HT1080 (cell line): ENCODE measurements around the gene CAMTA1. TPM values are rescaled to one million over a fixed set of nuclear protein-coding genes. Genes with fewer than 3 reads are reported as not detected.

Experiments used
- DNase-seq: peaks from one replicate; pipeline ENCODE4 v3.0.0-alpha.2; 2015; ENCODE audit warnings: low read depth
- total RNA-seq: library from RNA; depleted of rRNA; stranded (reverse); fragments of >200 nt; shearing (Covaris generic); gene quantifications from 2 replicates; pipeline ENCODE4 v1.2.3, GENCODE V29; 2014

CAMTA1 gene
- total RNA-seq, 1 experiment from 2014 or later: 59.2 TPM

GRCh38 chr1:7105269-7105668 is 320.0 kb downstream of the CAMTA1 start:
- DNase-seq: no peak

GRCh38 chr1:7106442-7107108 is 321.3 kb downstream of the CAMTA1 start:
- DNase-seq: no peak

GRCh38 chr1:7107109-7107830 is 322.0 kb downstream of the CAMTA1 start:
- DNase-seq: no peak

- peak; percentile 49 for DNase-seq
These were observed 323.0 kb downstream of the CAMTA1 start for GRCh38 chr1:7108251-7108650.

GRCh38 chr1:7109901-7110300 is 324.6 kb downstream of the CAMTA1 start:
- DNase-seq: peak; percentile 44

GRCh38 chr1:7110321-7110720 is 325.1 kb downstream of the CAMTA1 start:
- peak; percentile 52 for DNase-seq

GRCh38 chr1:7111853-7112252 is 326.6 kb downstream of the CAMTA1 start:
- no peak for DNase-seq

- DNase-seq: no peak
These were observed 327.9 kb downstream of the CAMTA1 start for GRCh38 chr1:7113136-7113535.

- DNase-seq: no peak
These were observed 328.6 kb downstream of the CAMTA1 start for GRCh38 chr1:7113822-7114221.

GRCh38 chr1:7116001-7116400 is 330.7 kb downstream of the CAMTA1 start:
- DNase-seq: no peak

- DNase-seq: peak; percentile 94
These were observed 332.4 kb downstream of the CAMTA1 start for GRCh38 chr1:7117399-7118281.

GRCh38 chr1:7119156-7119555 is 333.9 kb downstream of the CAMTA1 start:
- no peak for DNase-seq

- DNase-seq: no peak
These were observed 335.8 kb downstream of the CAMTA1 start for GRCh38 chr1:7120863-7121621.

GRCh38 chr1:7121622-7121988 is 336.4 kb downstream of the CAMTA1 start:
- DNase-seq: no peak

GRCh38 chr1:7127322-7128075 is 342.2 kb downstream of the CAMTA1 start:
- DNase-seq: no peak

- DNase-seq: no peak
These were observed 343.0 kb downstream of the CAMTA1 start for GRCh38 chr1:7128293-7128692.

- no peak for DNase-seq
These were observed 344.9 kb downstream of the CAMTA1 start for GRCh38 chr1:7130127-7130526.

- no peak for DNase-seq
These were observed 350.2 kb downstream of the CAMTA1 start for GRCh38 chr1:7135493-7135892.

- DNase-seq: peak; percentile 37
These were observed 351.1 kb downstream of the CAMTA1 start for GRCh38 chr1:7136166-7136953.

GRCh38 chr1:7140251-7140650 is 355.0 kb downstream of the CAMTA1 start:
- no peak for DNase-seq
